A549 treated with AZD9567 at 1 μM for 4 hours (cell line): Measurements from ENCODE around the gene MEGF6. TPM values are rescaled to one million over a fixed set of nuclear protein-coding genes. Genes with fewer than 3 reads are reported as not detected.

Experiments
- total RNA-seq: library from RNA; stranded (reverse); fragments of 200-300 nt; extraction: Qiagen RNA extraction; gene quantifications from 5 replicates; pipeline ENCODE4 v1.2.3, GENCODE V29; 2022; ENCODE audit not compliant: insufficient read depth

The MEGF6 gene
- total RNA-seq, result 6.3 to 12.9 TPM (median 10.4 TPM) in 5 replicates

GRCh38 chr1:3611170-3612019 lies at the start of gene MEGF6:
TSS of gene MEGF6 (minus strand) at chr1:3611508. CDS start at chr1:3611268, 240 bp downstream.

GRCh38 chr1:3651930-3652547 lies 40.7 kb upstream of the MEGF6 start, which contains the start of gene TP73:
TSS of gene TP73 (plus strand) at chr1:3652516. CDS start at chr1:3682366, 29,850 bp downstream.

GRCh38 chr1:3649342-3650247 lies 38.3 kb upstream of the MEGF6 start, which contains the start of gene WRAP73:
TSS of gene WRAP73 (minus strand) at chr1:3650103. CDS start at chr1:3649999, 104 bp downstream.

GRCh38 chr1:3624200-3625136 lies 13.2 kb upstream of the MEGF6 start, which contains the start of gene TPRG1L:
TSS of gene TPRG1L (plus strand) at chr1:3625015. CDS start at chr1:3625073, 58 bp downstream.

GRCh38 chr1:3453891-3454810 lies 157.2 kb downstream of the MEGF6 start, which contains the start of gene ARHGEF16:
TSS of gene ARHGEF16 (plus strand) at chr1:3454665. CDS start at chr1:3463085, 8,420 bp downstream.

Other genes with a start within 250 kb of the MEGF6 start
- gene ARHGEF16, start 156.8 kb downstream of the MEGF6 start, total RNA-seq, result 2.1 to 4.1 TPM (median 3.8 TPM) in 5 replicates
- 28.1 to 31.3 TPM (median 29.8 TPM) in 5 replicates for gene TPRG1L, start 13.5 kb upstream of the MEGF6 start, total RNA-seq
- 16.5 to 21.6 TPM (median 19.5 TPM) in 5 replicates for gene WRAP73, start 38.6 kb upstream of the MEGF6 start, total RNA-seq
- gene TP73, start 41.0 kb upstream of the MEGF6 start, total RNA-seq, result 0.47 to 2.7 TPM (median 0.61 TPM) in 5 replicates
- gene CCDC27, start 140.9 kb upstream of the MEGF6 start, total RNA-seq, result not detected in 5 replicates
- gene SMIM1, start 161.2 kb upstream of the MEGF6 start, total RNA-seq, result 1.0 to 2.2 TPM (median 1.5 TPM) in 4 of 5 replicates, not detected in the other
- gene LRRC47, start 185.0 kb upstream of the MEGF6 start, total RNA-seq, result 24.4 to 35.7 TPM (median 34.6 TPM) in 5 replicates
- gene CEP104, start 245.7 kb upstream of the MEGF6 start, total RNA-seq, result 17.0 to 22.1 TPM (median 19.8 TPM) in 5 replicates
- 1.8 to 4.1 TPM (median 2.8 TPM) in 5 replicates for gene DFFB, start 246.0 kb upstream of the MEGF6 start, total RNA-seq